GM19099 (cell line): ENCODE results near the gene NPHP3.

ENCODE experiments used
- POLR2A ChIP-seq: IDR thresholded peaks from 3 replicates; pipeline ENCODE4 v1.6.1; 2011; ENCODE audit warnings: low read depth; ENCODE audit not compliant: insufficient read length; ENCODE audit errors: extremely low read depth

Gene NPHP3

GRCh38 chr3:132659000-132659364 lies 63.2 kb downstream of the NPHP3 start:
- TF ChIP-seq POLR2A: no peak

- no peak for TF ChIP-seq POLR2A
Observed at GRCh38 chr3:132657869-132658747, 64.1 kb downstream of the NPHP3 start.

GRCh38 chr3:132655471-132655870 lies 66.7 kb downstream of the NPHP3 start:
- TF ChIP-seq POLR2A: no peak

- TF ChIP-seq POLR2A: no peak
Observed at GRCh38 chr3:132654721-132655120, 67.5 kb downstream of the NPHP3 start.

- no peak for TF ChIP-seq POLR2A
Observed at GRCh38 chr3:132654190-132654589, 68.0 kb downstream of the NPHP3 start.

GRCh38 chr3:132652640-132653270 lies 69.5 kb downstream of the NPHP3 start:
- no peak for TF ChIP-seq POLR2A

- TF ChIP-seq POLR2A: no peak
Observed at GRCh38 chr3:132650153-132650552, 72.1 kb downstream of the NPHP3 start.

GRCh38 chr3:132645058-132645457 lies 77.2 kb downstream of the NPHP3 start:
- no peak for TF ChIP-seq POLR2A

GRCh38 chr3:132643366-132643765 lies 78.8 kb downstream of the NPHP3 start:
- TF ChIP-seq POLR2A: no peak

- no peak for TF ChIP-seq POLR2A
Observed at GRCh38 chr3:132642539-132642847, 79.7 kb downstream of the NPHP3 start.

- TF ChIP-seq POLR2A: no peak
Observed at GRCh38 chr3:132641837-132642538, 80.2 kb downstream of the NPHP3 start.

- no peak for TF ChIP-seq POLR2A
Observed at GRCh38 chr3:132638706-132639105, 83.5 kb downstream of the NPHP3 start.

- TF ChIP-seq POLR2A: no peak
Observed at GRCh38 chr3:132637590-132637989, 84.6 kb downstream of the NPHP3 start.

- TF ChIP-seq POLR2A: no peak
Observed at GRCh38 chr3:132635052-132635451, 87.2 kb downstream of the NPHP3 start.
